H1 (cell line): ENCODE measurements around the gene HSPA1A. TPM values are rescaled to one million over a fixed set of nuclear protein-coding genes. Genes with fewer than 3 reads are reported as not detected.

Experiments
- POLR2A ChIP-seq, 2 experiments: IDR thresholded peaks; 1 replicate in 1 of 2; 2 replicates in 1 of 2; pipeline ENCODE4 v1.6.1; 2011; ENCODE audit warnings: low read depth in 2 of 2, low read length in 2 of 2, mild to moderate bottlenecking in 2 of 2; ENCODE audit errors: control extremely low read depth in 1 of 2
- SP2 ChIP-seq: IDR thresholded peaks from 2 replicates; pipeline ENCODE4 v1.6.1; 2012; ENCODE audit warnings: mild to moderate bottlenecking, low read length, inconsistent platforms
- TCF12 ChIP-seq: IDR thresholded peaks from 2 replicates; pipeline ENCODE4 v1.6.1; 2011; ENCODE audit warnings: low read depth, mild to moderate bottlenecking, low read length
- polyA plus RNA-seq, 7 experiments: library from polyadenylated mRNA; depleted of rRNA in 3 of 7; stranded (reverse) in 5 of 7; unstranded in 2 of 7; fragments of >200 nt in 5 of 7; fragments of 200-250 nt in 2 of 7; gene quantifications; 1 replicate in 5 of 7; 2 replicates in 1 of 7; 4 replicates in 1 of 7; pipeline versions ENCODE4 v1.2.1 to v1.2.3, GENCODE V29; 2011 to 2013; ENCODE audit warnings: missing spikeins in 2 of 7, mixed read lengths in 2 of 7
- total RNA-seq: library from RNA; stranded (reverse); fragmentation: NEBNext Ultra II Directional; extraction: Animal tissue kit (Norgen Biotek cat#: 25700); gene quantifications from 2 replicates; pipeline ENCODE4 v1.2.1, GENCODE V29; 2021

HSPA1A gene
- total and polyA plus RNA-seq, 2 of the 8 experiments (the other 6 are each of a cell fraction or from before 2014, with no cell fraction given), result 40.7 to 54.0 TPM

- TF ChIP-seq SP2 (no peak), POLR2A (IDR thresholded peaks at IDR 0.05; ENCODE audit: control extremely low read depth in 1 of 2, low read depth in 2 of 2, low read length in 2 of 2) (no peak), TCF12 (no peak)
Measured at GRCh38 chr6:31771992-31772358, 43.4 kb upstream of the HSPA1A start (continued).
